GM18520 (cell line): ENCODE measurements around the gene ATP13A5.
A peak's percentile ranks its signal among the peaks of the same experiment; 100 is the strongest.

Experiments
- ATAC-seq: cut with Tn5 transposase; IDR thresholded peaks from one replicate; pipeline ENCODE4 v1.9.1; 2021; ENCODE audit not compliant: unreplicated experiment

ATP13A5 gene

GRCh38 chr3:193270451-193270850, 108.1 kb downstream of the ATP13A5 start:
- no peak for ATAC-seq

GRCh38 chr3:193269343-193270028, 109.1 kb downstream of the ATP13A5 start:
- ATAC-seq: no peak

GRCh38 chr3:193262707-193263106, 115.8 kb downstream of the ATP13A5 start:
- no peak for ATAC-seq

- ATAC-seq: no peak
Observed at GRCh38 chr3:193261970-193262369, 116.6 kb downstream of the ATP13A5 start.

GRCh38 chr3:193253986-193254660, 124.4 kb downstream of the ATP13A5 start:
- no peak for ATAC-seq

- no peak for ATAC-seq
Observed at GRCh38 chr3:193250492-193250891, 128.1 kb downstream of the ATP13A5 start.

GRCh38 chr3:193248848-193249468, 129.6 kb downstream of the ATP13A5 start:
- no peak for ATAC-seq

GRCh38 chr3:193243571-193243970, 135.0 kb downstream of the ATP13A5 start:
- ATAC-seq: no peak

- ATAC-seq: no peak
Observed at GRCh38 chr3:193241716-193242115, 136.8 kb downstream of the ATP13A5 start.

GRCh38 chr3:193240850-193241706, 137.5 kb downstream of the ATP13A5 start, which contains the start of gene PLAAT1:
Gene PLAAT1 (plus strand): TSS chr3:193241222. CDS start chr3:193255651, 14,429 bp downstream.
- ATAC-seq: peak; percentile 55

GRCh38 chr3:193240436-193240849, 138.1 kb downstream of the ATP13A5 start:
- no peak for ATAC-seq

GRCh38 chr3:193237030-193237429, 141.5 kb downstream of the ATP13A5 start:
- no peak for ATAC-seq

- ATAC-seq: no peak
Observed at GRCh38 chr3:193236599-193236998, 142.0 kb downstream of the ATP13A5 start.

- ATAC-seq: no peak
Observed at GRCh38 chr3:193231201-193231600, 147.4 kb downstream of the ATP13A5 start.

GRCh38 chr3:193230610-193231009, 147.9 kb downstream of the ATP13A5 start:
- no peak for ATAC-seq

- ATAC-seq: no peak
Observed at GRCh38 chr3:193229851-193230420, 148.6 kb downstream of the ATP13A5 start.

GRCh38 chr3:193228206-193228605, 150.3 kb downstream of the ATP13A5 start:
- no peak for ATAC-seq

GRCh38 chr3:193225302-193226125, 153.0 kb downstream of the ATP13A5 start:
- ATAC-seq: no peak
